HPDE6-E6E7 (cell line): ENCODE results near the gene PNMA1.
A peak's percentile ranks its signal among the peaks of the same experiment; 100 is the strongest.

Experiments used
- DNase-seq: peaks from one replicate; pipeline ENCODE4 v3.0.0; 2011; ENCODE audit warnings: missing footprints; ENCODE audit errors: extremely low spot score

The PNMA1 gene

DNA sequence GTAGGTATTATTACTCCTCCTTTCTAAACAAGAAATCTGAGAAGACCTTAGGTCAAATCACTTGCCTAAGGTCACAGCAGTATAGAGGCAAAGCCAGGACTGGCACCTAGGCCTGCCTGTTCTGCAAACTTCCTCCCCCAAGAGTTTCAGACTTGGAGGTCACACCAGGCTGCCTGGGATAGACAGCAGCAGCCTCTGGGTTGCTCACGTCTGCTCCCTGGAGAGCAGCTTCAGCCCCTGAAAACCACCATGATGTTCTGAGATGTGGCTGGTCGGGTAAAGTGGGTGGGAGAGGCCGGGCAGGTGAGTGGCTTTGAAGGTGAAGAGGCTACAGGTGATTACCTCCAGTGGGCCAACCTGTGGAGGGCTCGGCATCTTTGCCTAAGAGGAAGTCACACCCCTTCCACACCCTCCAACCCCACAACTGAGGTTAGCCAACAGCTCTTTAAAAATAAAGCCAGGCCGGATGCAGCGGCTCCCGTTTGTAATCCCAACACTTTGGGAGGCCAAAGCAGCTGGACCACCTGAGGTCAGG is 37.0 kb upstream of the PNMA1 start:
- no peak for DNase-seq

DNA sequence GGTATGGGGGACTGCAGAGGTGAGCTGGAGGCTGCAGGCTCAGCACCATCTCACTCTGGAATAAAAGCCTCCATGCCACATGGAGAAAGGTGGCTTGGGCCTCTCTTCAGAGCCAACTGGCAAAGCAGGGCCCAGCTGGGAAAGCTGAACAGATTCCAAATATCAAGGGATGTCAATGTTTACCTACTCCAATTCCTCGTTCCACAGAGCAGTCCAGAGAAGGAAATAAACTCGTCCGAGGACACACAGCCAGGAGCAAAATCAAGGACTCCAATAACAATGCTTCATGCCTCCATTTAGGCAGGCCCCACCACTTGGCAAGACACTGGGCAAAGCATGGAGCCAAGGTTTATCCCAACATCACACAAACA is 36.3 kb upstream of the PNMA1 start:
- DNase-seq, result no peak

DNA sequence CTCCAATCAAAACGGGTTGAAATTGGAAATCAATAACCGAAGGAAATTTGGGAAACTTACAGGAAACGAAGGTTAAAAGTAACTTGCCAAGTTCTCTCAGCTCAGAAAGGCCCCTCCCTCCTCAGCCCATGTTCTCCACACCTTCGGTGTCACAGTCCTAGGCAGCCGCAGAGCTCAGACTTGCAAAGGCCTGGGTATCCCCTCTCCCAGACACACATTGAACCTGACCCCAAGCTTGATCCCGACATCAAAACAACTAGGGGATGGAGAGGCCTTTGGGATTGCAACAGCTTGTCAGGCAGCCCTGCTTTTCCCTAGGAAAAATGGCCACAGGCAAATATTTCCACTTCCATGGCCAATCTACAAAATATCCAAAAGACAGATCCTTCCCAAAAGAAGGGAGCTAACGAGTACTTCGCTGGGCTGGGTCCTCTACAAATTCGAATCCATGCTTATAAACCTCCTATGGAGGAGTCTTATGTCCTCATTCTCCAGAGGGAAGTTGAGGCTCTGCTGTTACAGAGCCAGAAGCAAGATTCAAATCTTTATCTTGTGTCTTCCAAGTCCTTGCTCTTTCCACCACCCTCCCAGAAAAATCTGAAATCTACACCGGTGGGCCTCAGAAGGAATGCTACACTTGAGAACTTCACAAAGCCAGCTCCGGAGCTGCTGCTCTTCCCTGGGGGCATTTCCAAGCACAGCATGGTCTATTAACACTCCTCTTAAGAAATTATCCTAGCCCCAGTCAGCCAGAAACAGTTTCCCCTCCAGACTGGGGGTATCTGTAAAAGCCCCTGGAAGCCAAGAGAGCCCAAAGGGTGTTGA is 35.7 kb upstream of the PNMA1 start:
- DNase-seq, result no peak

DNA sequence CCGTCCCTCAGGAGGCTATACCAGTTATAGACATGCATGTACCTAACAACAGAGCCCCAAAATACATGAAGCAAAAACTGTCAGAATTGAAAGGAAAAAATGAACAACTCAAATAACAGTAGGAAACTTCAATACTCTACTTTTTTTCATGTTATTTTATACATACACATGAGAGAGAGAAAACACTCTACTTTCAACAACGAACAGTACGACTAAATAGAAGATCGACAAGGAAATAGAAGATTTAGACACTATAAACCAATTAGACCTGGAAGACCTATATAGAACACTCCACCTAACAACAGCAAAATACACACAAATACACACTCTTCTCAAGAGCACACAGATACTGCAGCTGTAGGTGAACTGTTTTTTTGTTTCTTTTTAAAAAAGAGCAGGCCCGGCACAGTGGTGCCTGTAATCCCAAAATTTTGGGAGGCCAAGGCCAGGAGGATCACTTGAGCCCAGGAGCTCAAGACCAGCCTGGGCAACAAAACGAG is 34.7 kb upstream of the PNMA1 start:
- no peak for DNase-seq

DNA sequence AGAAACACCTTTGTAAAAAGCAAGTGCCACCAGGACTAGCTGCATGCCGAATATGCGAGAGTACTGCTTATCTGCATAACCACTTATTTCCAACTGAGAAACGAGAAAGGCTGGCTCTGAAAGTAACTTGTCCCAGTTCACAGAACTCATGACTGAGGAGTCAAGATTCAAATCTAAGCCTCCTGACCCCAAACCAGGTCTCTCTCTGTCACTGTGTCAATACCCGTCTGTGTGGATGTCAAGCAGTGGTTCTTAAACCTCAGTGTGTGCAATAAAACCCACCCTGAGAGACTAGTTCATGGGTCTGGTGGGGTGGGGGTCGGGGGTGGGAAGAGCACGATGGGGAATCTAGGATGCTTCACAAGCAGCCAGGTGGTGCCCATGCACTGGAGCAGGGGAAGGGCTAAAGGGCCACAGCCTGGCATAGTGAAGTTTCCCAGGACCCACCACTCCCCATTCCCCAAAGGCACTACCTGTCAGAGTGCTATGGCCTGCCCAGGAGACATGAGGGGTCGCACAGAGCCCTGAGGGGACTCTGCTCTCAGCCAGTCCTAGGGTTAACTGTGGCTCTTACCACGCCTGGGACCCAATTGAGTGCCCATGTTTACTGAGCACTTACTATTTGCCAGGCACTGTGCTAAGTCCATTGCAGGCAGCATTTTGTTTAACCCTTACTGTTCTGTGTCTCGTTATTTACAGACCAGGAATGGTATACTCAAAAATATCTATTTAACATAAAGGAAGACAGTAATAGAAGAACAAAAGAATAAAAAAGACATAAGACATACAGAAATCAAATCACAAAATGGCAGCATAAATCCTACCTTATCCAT is 33.4 kb upstream of the PNMA1 start:
- DNase-seq, result no peak

DNA sequence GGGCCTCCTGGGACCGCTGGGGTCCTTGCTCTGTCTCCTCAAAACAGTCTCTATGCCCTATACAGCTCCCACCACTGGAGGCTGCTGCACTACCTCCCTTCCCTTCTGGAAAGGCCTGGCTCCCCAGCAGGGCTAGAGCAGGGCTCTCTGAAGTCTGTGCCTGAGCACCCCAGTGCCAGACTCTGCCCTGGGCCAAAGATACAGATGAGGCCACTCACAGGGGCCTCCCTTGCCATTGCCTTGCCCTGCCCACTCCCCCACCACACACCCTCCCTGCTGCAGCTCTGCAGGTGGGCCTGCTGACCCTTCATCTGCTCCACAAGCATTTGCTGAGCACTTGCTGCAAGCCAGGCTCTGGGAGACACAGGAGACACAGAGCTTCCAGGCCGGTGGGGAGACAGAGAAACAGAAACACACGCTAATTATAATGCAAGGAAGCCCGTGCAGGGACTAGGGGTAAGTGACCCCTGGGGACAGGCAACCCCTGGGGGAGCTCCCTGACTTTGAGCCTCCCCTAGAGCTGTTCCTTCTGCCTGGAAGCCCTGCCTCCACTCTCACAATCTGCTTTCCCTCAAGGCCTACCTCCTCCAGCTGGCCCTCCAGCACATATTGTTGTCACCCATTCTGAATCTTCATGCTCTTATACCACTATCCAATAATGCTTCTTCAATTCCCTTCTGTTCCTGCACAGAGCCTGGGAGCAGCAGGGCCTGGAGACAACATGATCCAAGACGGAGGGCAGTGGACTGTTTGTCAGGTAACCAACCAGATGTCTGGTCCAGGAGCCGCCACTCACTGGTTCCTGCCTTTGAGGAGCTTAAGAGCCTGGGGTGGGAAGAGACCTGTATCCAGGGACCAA is 32.6 kb upstream of the PNMA1 start:
- no peak for DNase-seq

DNA sequence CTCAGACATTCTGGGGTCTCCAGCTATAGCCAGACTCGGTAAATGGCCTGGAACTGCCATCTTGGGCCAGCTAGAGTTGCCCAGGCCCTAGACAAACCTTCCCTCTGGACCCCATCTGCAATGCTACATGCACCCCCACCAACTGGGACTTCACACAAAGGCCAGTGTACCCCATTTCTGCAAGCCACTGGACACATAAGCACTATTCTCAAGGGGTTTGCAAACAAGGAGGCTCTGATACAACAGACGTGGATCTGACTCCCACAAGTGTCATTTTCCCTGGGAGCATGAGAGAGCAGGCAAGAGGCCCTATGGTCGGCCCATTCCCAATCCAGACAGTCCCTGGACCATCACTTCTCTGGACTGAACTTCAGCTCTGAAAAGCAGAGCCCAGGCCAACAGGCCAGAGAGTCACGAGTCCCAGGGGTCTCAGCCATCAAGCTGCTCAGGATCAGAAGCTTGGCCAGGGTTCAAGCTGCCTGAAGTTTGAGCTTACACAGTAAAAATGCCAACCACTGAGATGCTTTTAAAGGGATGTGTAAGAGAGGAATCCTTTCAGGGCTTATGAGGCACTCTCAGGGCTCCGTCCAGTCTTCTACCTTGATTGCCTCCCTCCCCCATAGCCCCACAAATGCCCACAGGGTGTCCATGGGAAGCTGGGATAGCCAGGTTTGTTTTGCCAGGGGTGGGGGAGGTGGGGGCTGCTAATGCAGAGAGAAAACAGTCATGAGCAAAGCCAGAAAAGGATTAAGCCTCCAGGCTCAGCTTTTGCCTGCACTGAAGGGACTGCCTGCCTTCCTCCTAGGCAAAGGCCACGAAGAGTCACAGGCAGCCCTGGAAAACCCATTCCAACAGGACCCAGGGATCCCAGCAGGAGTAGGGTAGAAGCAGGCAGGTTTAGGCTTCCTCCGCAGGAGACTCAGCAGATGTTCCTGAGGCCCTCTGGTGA is 31.7 kb upstream of the PNMA1 start:
- no peak for DNase-seq

DNA sequence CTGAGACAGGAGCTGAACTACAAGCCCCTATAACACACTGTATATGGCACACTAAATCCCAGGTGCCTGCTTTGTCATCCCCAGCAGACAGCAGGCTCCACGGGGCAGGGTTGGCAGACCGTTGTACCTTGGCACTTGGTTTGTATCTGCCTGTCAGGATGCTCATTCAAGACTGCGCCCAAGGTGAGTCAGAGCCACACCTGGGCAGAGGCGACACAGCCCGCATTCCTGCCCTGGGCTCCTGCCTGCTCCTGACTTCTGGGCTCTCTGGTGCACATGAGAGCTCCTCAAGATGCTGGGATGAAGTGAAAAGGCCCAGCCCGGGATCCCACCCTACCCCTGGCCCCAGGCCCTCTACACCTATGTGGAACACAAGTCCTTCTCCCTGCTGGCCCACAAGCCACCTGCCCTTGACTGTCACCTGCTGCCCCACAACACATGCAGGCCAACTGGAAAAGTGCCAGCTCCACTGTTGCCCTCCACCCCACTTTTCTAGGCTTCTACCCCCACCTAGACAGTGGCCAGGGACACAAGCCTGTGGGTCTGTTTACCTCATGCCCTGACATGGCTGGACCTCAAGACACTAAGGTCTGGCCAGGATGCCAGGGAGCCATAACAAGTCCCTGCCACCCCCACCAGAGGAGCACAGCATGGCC is 30.8 kb upstream of the PNMA1 start:
- peak; percentile 73 for DNase-seq

DNA sequence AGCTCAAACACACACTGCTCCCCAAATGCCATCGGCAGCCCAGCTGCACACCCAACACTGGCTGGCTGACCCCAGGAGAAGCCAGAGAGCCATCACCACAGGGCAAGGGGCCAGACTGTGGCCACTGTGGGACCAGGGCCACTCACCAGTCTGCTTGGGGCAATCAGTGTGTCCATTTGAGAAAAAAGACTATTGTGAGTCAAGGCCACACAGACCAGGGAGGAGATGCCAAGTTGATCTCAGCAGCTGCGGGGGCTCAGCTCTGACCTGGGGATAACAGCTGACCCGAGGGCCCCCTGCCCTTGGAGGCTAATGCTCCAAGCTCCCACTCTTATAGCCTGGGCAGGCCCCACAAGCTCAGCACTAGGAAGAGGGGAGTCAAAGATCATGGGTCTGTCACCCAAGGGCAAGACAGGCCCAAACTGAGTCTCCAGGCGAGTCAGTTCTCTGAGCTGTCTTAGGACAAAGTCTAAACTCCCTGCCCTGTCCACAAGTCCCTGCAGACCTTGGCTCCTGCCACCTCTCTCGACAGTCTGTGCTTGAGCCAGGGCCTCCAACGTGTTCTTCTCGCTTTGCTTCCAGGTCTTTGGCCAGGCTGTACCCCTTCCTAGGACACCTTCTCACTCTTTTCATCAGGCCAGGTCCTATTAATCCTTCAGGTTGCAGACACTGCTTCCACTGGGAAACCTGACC is 30.1 kb upstream of the PNMA1 start:
- DNase-seq, result no peak

DNA sequence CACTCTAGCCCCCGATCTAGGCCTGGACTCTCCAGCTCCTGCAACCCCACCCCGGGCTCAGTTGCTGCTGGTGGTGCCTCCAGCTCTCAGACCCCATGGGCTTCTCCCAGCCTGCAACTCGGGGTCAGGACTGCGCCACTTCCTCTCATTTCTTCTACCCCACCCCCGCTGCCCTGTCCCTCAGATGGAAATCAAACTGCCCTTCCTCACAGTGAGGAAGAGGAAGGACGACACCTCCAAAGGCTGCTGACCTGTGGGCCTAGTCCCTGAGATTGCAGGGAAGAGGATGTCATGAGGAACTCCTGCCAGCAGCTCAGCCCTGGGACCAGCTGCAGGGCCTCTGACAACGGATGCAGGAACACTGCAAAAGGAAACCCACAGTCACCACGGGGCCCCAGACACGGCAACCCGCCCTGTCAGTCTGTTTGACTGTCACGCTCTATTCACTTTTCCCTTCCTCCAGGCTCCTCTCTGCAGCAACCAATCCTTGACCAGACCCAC is 29.3 kb upstream of the PNMA1 start:
- DNase-seq, result no peak

DNA sequence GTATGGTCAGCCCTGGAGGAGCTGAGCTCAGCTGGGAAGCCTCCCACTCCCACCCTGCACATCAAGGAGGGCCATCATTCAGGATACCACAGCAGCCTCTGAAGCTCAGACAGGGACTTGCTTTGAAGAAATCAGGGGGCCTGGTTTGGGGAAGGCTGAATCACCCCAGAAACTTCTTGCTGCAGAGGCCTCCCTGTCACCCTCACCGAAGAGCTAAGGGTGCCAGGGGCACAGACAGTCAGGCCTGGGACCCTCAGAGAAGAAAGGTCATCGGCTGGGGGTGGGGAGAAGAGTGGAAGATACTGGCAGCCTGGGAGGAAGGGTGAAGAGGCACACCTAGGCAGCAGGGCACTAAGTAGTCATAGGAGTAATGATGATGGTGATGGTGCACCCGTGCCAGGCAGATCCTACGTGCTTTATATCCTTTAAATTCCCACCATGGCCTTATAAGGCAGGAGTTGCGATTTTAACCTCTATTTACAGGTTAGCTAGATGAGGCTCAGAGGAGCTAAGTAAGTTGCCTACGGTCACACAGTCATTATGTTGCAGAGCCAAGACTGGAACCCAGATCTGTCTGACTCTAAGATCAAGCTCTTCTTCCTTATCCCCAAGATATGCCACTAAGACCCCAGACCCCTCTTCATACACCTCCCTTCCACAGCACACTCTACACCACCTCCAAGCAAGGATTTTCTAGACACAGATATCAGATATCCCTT is 28.5 kb upstream of the PNMA1 start:
- DNase-seq, result no peak

DNA sequence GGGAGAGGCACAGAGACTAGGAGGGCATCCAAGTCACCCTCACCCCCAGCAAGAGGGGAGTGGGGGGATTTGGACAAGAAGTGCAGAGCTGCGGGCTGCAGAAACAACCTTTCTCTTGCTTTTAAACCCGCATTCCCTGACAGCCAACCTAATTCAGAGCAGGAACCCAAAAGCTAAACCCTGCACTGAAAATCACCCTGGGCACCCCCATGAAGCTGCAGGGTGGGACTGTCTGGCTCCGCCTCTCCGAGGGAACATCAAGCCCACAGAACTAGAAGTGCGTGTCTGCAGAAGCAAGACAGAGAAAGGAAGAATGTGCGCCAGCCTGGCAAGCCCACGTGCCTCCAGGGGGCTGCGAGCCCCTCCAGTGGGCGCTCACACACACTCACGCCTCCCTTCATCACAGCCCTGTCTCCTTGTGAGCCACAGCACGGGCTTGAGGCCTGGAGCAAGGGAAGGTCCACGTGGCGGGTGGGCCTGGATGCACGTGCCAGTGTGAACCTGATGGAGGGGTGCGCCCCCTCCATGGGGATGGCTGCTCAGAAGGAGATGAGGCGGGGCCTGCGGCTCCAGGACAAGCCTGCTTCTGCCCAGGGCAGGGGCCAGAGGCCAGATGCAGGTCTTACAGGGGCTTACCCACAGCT is 27.8 kb upstream of the PNMA1 start:
- no peak for DNase-seq

DNA sequence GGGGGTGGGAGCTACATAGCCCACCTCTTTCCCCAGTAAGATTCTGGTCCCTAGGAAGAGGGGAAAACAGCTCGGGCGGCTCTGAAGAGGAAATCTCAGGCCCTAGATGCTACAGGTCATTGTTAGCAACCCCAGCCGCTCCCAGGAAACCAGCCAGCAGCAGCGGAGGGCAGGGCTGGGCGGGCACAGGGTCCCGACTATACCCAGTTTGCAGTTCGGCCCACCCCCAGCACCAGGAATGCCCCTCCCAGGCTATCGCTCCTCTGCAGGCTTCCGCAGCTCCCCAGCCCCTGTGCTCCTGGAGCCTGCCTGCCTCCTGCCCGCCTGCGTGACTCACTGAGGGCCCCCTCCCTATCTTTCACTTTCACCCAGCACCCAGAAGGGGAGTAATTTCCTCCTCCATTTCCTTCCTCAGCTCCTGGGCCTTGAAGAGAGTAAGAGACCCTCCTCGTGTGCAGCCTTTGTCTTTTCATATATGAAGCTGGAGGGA is 27.2 kb upstream of the PNMA1 start:
- DNase-seq, result peak; percentile 95

DNA sequence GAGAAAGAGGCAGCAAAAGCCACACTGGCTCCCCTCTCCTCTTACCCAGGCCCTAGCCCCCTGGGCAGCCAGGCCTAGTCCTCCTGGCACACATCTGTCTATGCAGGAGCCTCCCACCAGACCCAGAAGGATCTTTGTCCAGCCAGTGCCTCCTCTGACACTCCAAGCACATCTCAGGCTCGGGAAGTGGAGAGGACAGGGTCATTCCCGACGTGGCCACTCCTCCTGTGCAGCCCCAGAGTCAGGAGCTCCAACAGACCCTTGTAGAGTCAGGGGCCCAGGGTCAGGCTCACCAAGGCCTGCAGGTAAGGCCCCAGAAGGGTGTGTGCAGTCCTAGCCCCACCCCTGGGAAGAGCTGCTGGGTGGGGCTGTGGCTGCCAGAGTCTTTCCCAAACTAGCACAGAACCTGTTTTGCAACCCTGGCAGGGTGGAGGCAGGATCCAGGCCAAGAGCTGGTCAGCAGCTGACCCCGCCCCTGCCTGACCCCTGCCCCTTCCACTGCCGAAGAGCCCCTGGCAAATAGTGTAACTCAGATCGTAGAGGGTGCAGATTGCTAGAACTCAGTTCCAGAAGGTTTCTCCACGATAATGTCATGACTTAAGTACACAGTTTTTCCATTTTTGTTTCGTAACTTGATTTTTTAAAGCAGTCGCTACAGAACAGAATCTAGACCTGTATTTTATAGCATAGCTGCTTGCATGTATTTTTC is 26.6 kb upstream of the PNMA1 start:
- DNase-seq, result peak; percentile 86

DNA sequence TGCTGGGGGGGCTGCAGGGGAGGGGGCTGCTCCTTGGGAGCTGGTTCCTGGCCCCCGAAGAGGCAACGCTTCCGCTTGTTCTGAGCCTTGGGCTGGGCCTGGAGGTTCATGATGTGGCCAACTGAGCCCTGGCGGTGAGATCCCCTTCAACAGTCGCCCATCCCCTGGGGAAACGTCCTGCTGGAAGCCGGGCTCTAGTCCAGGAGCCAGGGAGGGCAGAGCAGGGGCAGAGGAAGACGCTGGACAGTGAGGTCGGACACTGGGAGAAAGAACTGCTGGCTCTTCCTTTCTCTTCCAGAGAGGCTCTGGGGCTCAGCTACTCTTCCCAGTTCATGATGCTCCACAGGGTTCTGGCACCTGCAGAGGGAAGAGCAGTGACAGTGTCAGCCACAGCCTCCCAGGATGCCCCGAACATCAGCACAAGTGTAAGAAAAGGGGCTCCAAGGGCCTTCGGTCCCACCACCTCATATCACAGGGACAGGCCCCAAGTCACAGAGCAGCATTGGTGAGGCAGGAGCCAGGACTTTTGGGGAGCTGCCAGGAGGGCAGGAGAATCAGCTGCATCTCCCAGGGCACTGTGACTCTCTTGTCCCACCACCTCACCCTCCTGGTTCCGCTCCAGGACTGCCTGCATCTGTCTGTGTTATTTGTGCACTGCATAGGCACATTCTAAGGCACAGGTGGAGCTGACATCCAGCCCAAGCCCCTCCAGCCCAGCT is 25.9 kb upstream of the PNMA1 start:
- no peak for DNase-seq

DNA sequence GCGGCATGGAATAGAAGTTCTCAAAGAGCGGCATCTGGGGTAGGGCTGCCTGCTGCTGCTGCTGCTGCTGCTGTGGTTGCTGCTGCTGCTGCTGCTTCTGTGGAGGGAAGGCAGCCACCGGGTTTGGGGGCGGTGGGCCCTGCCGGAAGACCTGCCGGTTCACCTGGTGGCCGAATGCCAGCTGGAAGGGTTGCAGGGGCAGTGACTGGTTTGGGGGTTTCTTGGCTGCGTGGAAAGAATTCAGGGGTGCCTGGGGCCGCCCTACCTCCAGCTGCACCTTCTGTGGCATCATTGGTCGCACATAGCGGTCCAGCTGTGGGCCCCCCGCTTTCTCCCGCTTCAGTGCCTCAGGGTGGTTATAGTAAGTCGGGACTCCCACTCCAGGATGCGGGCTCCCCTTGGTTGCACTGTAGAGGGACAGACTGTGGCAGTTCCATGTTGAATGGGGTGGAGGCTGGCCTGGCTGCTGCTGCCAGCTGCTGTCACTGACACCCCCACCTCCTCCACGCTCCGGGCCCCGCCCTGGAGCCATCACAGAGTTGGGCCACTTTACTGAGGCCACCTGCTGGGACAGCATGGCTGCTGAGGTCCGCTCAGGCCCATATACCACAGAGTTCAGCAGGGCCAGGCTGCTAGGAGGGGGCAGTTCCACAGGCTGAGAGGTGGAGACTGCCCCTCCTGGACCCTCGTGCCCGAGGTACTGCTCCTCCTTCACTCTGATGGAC is 25.2 kb upstream of the PNMA1 start:
- no peak for DNase-seq
